HL-60 (cell line): Measurements from ENCODE around the gene IMMP2L.

Experiments
- DNase-seq, 2 experiments: peaks; one replicate each; pipeline ENCODE4 v3.0.0-alpha.2; 2010 to 2020; ENCODE audit warnings: low read depth in 1 of 2, low spot score in 1 of 2
- H3K27ac ChIP-seq: fragments of 250-450 bp; sonication (Bioruptor Pico); replicated peaks from 2 replicates; pipeline ENCODE4 v1.5.1; 2020; ENCODE audit warnings: mild to moderate bottlenecking, moderate library complexity
- H3K27me3 ChIP-seq: fragments of 250-450 bp; sonication (Bioruptor Pico); 2 replicates; pipeline ENCODE4 v1.5.1; 2021; ENCODE audit warnings: mild to moderate bottlenecking, moderate library complexity; ENCODE audit not compliant: insufficient read depth, poor library complexity, severe bottlenecking
- H3K4me3 ChIP-seq: replicated peaks from 2 replicates; pipeline ENCODE4 v1.5.1; 2011; ENCODE audit warnings: mild to moderate bottlenecking, control low read depth, low read length; ENCODE audit not compliant: insufficient read depth
- GABPA ChIP-seq: IDR thresholded peaks from 2 replicates; pipeline ENCODE4 v1.6.1; 2012; ENCODE audit warnings: low read depth
- POLR2AphosphoS5 ChIP-seq: IDR thresholded peaks from 2 replicates; pipeline ENCODE4 v1.6.1; 2012; ENCODE audit warnings: low read depth
- SPI1 ChIP-seq: IDR thresholded peaks from 2 replicates; pipeline ENCODE4 v1.6.1; 2012; ENCODE audit warnings: low read depth, mild to moderate bottlenecking, borderline replicate concordance
- TF ChIP-seq, protein P1 (sequence below): IDR thresholded peaks from one replicate; pipeline ENCODE4 v1.5.1; 2011; ENCODE audit warnings: low read length, control low read depth, inconsistent platforms; ENCODE audit not compliant: insufficient read depth
- TF ChIP-seq, protein P2 (sequence below): IDR thresholded peaks from 2 replicates; pipeline ENCODE4 v1.6.1; 2012; ENCODE audit warnings: low read depth; ENCODE audit not compliant: insufficient replicate concordance

Gene IMMP2L

GRCh38 chr7:111265394-111265793, 296.9 kb downstream of the IMMP2L start:
- H3K27me3 ChIP-seq: no peaks in the 10 kb centered on the region
- H3K27ac ChIP-seq: no peak overlapping the region
- H3K4me3 ChIP-seq: no peak overlapping the region
- TF ChIP-seq GABPA (no peak), SPI1 (no peak), POLR2AphosphoS5 (no peak)
- TF ChIP-seq, protein P1, sequence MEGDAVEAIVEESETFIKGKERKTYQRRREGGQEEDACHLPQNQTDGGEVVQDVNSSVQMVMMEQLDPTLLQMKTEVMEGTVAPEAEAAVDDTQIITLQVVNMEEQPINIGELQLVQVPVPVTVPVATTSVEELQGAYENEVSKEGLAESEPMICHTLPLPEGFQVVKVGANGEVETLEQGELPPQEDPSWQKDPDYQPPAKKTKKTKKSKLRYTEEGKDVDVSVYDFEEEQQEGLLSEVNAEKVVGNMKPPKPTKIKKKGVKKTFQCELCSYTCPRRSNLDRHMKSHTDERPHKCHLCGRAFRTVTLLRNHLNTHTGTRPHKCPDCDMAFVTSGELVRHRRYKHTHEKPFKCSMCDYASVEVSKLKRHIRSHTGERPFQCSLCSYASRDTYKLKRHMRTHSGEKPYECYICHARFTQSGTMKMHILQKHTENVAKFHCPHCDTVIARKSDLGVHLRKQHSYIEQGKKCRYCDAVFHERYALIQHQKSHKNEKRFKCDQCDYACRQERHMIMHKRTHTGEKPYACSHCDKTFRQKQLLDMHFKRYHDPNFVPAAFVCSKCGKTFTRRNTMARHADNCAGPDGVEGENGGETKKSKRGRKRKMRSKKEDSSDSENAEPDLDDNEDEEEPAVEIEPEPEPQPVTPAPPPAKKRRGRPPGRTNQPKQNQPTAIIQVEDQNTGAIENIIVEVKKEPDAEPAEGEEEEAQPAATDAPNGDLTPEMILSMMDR: no peak
- TF ChIP-seq, protein P2, sequence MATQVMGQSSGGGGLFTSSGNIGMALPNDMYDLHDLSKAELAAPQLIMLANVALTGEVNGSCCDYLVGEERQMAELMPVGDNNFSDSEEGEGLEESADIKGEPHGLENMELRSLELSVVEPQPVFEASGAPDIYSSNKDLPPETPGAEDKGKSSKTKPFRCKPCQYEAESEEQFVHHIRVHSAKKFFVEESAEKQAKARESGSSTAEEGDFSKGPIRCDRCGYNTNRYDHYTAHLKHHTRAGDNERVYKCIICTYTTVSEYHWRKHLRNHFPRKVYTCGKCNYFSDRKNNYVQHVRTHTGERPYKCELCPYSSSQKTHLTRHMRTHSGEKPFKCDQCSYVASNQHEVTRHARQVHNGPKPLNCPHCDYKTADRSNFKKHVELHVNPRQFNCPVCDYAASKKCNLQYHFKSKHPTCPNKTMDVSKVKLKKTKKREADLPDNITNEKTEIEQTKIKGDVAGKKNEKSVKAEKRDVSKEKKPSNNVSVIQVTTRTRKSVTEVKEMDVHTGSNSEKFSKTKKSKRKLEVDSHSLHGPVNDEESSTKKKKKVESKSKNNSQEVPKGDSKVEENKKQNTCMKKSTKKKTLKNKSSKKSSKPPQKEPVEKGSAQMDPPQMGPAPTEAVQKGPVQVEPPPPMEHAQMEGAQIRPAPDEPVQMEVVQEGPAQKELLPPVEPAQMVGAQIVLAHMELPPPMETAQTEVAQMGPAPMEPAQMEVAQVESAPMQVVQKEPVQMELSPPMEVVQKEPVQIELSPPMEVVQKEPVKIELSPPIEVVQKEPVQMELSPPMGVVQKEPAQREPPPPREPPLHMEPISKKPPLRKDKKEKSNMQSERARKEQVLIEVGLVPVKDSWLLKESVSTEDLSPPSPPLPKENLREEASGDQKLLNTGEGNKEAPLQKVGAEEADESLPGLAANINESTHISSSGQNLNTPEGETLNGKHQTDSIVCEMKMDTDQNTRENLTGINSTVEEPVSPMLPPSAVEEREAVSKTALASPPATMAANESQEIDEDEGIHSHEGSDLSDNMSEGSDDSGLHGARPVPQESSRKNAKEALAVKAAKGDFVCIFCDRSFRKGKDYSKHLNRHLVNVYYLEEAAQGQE: no peak
- DNase-seq: no peak

- no peak overlapping the region for H3K27ac ChIP-seq
These were observed 297.3 kb downstream of the IMMP2L start for GRCh38 chr7:111264981-111265380.

DNA sequence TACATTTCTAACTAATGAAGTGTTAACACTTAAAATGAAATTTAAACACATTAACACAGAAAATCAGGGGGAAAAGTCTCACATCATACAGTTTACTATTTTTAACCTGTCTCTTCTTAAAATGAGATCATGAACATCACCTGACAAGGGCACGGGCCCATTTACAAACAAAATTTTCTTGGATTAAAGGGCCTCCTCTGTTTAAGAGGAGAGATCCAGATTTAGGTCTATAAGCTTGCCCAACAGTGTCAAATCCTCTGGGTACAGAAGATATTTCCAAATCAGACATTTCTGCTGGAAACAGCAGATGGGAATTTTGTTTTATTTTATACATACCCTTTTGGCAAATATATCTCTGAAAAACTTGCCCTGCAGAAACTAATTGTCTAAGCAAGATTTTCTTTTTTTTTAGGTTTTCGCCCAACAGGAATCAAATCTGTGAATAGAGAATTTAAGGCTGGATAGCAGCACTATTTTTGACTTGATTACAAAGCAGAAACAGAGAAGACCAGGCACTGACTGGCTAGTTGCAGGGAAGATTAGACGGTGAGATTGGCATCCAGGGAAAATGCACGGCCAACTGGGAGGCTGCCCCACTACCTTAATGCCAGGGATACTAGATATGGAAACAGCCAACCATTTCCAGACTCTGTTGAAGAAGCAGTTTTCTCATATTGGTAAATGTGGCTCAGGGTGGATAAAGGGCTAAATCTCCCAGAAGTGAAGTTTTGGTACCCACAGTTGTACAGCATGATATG, 298.0 kb downstream of the IMMP2L start:
- Histone ChIP-seq H3K4me3 (no peak overlapping the region), H3K27me3 (no peaks in the 10 kb centered on the region), H3K27ac (no peak overlapping the region)
- TF ChIP-seq, protein P2: no peak
- TF ChIP-seq SPI1: no peak
- TF ChIP-seq POLR2AphosphoS5: no peak
- TF ChIP-seq GABPA: no peak
- TF ChIP-seq, protein P1: no peak
- DNase-seq: no peak

More at GRCh38 chr7:111264981-111265380, 297.3 kb downstream of the IMMP2L start:
- Histone ChIP-seq H3K4me3 (no peak overlapping the region), H3K27me3 (no peaks in the 10 kb centered on the region)
- TF ChIP-seq POLR2AphosphoS5 (no peak), SPI1 (no peak)
- TF ChIP-seq, protein P2: no peak
- DNase-seq: no peak
